Measurements from ENCODE around the gene BICRAL. TPM values are rescaled to one million over a fixed set of nuclear protein-coding genes. Genes with fewer than 3 reads are reported as not detected.
A peak's percentile ranks its signal among the peaks of the same experiment; 100 is the strongest.
"Not testable (repeated sequence)": the region's sequence is repeated elsewhere in the genome, so short reads cannot be mapped to it uniquely, and the experiment has no call there.

BICRAL gene
- total RNA-seq, 6 experiments from 2014 or later, result 4.3 to 6.0 (median 5.5) TPM

GRCh38 chr6:42771741-42772100, 10.1 kb upstream of the BICRAL start:
- intact Hi-C loops (cut with DNase I), result no loop called here
- ATAC-seq, result no peak
- WGBS (ENCODE audit: insufficient coverage, low coverage, low lambda C conversion rate, missing lambda C conversion rate), result 50% methylated on average over 3 of the region's 3 CpGs
- H3K36me3 ChIP-seq, result no peaks in the 10 kb centered on the region
- peaks cover 0 to 9% (median 0%) of the 10 kb centered on the region in 4 donors for H3K4me1 ChIP-seq
- H3K27ac ChIP-seq, result no peak overlapping the region
- no peak overlapping the region for H3K4me3 ChIP-seq
- TF ChIP-seq CTCF (IDR thresholded peaks at IDR 0.05), result no peak
- no peak for TF ChIP-seq POLR2A (IDR thresholded peaks at IDR 0.05)
- no peaks in the 10 kb centered on the region for H3K27me3 ChIP-seq
- DNase-seq, result no peak
- H3K9me3 ChIP-seq, result no peaks in the 10 kb centered on the region

GRCh38 chr6:42774201-42774600, 7.7 kb upstream of the BICRAL start:
- H3K4me1 ChIP-seq, result peaks cover 0 to 22% (median 0%) of the 10 kb centered on the region in 4 donors
- DNase-seq (no peak), ATAC-seq (no peak)
- no peak overlapping the region for H3K4me3 ChIP-seq
- WGBS (ENCODE audit: insufficient coverage, low coverage, low lambda C conversion rate, missing lambda C conversion rate), result 94% methylated on average over 4 of the region's 4 CpGs
- no peak overlapping the region for H3K27ac ChIP-seq
- TF ChIP-seq CTCF (IDR thresholded peaks at IDR 0.05), result no peak
- intact Hi-C loops (cut with DNase I), result no loop called here
- no peaks in the 10 kb centered on the region for H3K9me3 ChIP-seq
- no peaks in the 10 kb centered on the region for H3K36me3 ChIP-seq
- H3K27me3 ChIP-seq, result no peaks in the 10 kb centered on the region

GRCh38 chr6:42774821-42775487, 6.9 kb upstream of the BICRAL start:
- intact Hi-C loops (cut with DNase I); H3K9me3 ChIP-seq; H3K27me3 ChIP-seq; H3K36me3 ChIP-seq; H3K4me3 ChIP-seq: not testable (repeated sequence)
- 51% methylated on average over 8 of the region's 10 CpGs for WGBS (ENCODE audit: insufficient coverage, low coverage, low lambda C conversion rate, missing lambda C conversion rate)
- ATAC-seq (peak in 3 of 4 donors; percentile 29 to 55 (median 37)), DNase-seq (peak in 1 of 3 donors; percentile 35)
- peak overlapping the region in 2 of 3 donors; percentile 1 to 29 for H3K27ac ChIP-seq
- H3K4me1 ChIP-seq, result peaks cover 0 to 22% (median 0%) of the 10 kb centered on the region in 4 donors

- peak overlapping the region in 1 of 3 donors; percentile 6 for H3K27ac ChIP-seq
- no peaks in the 10 kb centered on the region for H3K36me3 ChIP-seq
- DNase-seq (no peak), ATAC-seq (peak in 2 of 4 donors; percentile 19 to 47)
- TF ChIP-seq CTCF (IDR thresholded peaks at IDR 0.05) (no peak), POLR2A (IDR thresholded peaks at IDR 0.05) (no peak)
- H3K4me1 ChIP-seq, result peaks cover 0 to 13% (median 0%) of the 10 kb centered on the region in 4 donors
- H3K4me3 ChIP-seq, result no peak overlapping the region
- intact Hi-C loops (cut with DNase I), result no loop called here
- no peaks in the 10 kb centered on the region for H3K27me3 ChIP-seq
- WGBS (ENCODE audit: insufficient coverage, low coverage, low lambda C conversion rate, missing lambda C conversion rate), result 78% methylated on average over 2 of the region's 2 CpGs
- H3K9me3 ChIP-seq, result no peaks in the 10 kb centered on the region
These were observed 4.6 kb upstream of the BICRAL start for GRCh38 chr6:42777126-42777822.

- whole genome bisulfite sequencing (ENCODE audit: insufficient coverage, low coverage, low lambda C conversion rate, missing lambda C conversion rate), result 42% methylated on average over 2 of the region's 2 CpGs
- TF ChIP-seq CTCF (IDR thresholded peaks at IDR 0.05) (no peak), POLR2A (IDR thresholded peaks at IDR 0.05) (no peak)
- peaks cover 0 to 13% (median 0%) of the 10 kb centered on the region in 4 donors for H3K4me1 ChIP-seq
- no peaks in the 10 kb centered on the region for H3K27me3 ChIP-seq
- intact Hi-C loops (cut with DNase I), result no loop called here
- peak overlapping the region in 1 of 3 donors; percentile 6 for H3K27ac ChIP-seq
- DNase-seq, result no peak
- no peak overlapping the region for H3K4me3 ChIP-seq
- no peaks in the 10 kb centered on the region for H3K9me3 ChIP-seq
- ATAC-seq, result no peak
- no peaks in the 10 kb centered on the region for H3K36me3 ChIP-seq
These were observed 3.7 kb upstream of the BICRAL start for GRCh38 chr6:42778122-42778521.

Measured in right lobe of liver (tissue), 6 donors.